OCI-LY7 (cell line): ENCODE measurements around the gene TTLL3. TPM values are rescaled to one million over a fixed set of nuclear protein-coding genes. Genes with fewer than 3 reads are reported as not detected.

Experiments used
- BruUV-seq: library from RNA; stranded (reverse); fragments of 400-500 nt; replicated peaks from 2 replicates; lab custom pipeline; 2021; lab: Mats Ljungman, UMichigan
- CTCF ChIA-PET: fragments of 300-600 bp; sonication (Branson Sonifier 250); formaldehyde crosslinking; loops from one replicate; lab custom pipeline; 2022; ENCODE audit warnings: antibody characterized with exemption; ENCODE audit not compliant: unreplicated experiment; lab: Charles Lee
- POLR2A ChIA-PET: fragments of 300-600 bp; sonication (Branson Sonifier 250); formaldehyde crosslinking; loops from one replicate; lab custom pipeline; 2022; ENCODE audit warnings: antibody characterized with exemption; lab: Charles Lee
- DNase-seq: peaks from one replicate; pipeline ENCODE4 v3.0.0-alpha.2; 2015; ENCODE audit warnings: low spot score
- H2AFZ ChIP-seq: fragments of 200-600 bp; sonication (generic), shearing (Covaris generic); 2 replicates; pipeline ENCODE4 v1.6.1; 2014; ENCODE audit warnings: mild to moderate bottlenecking, antibody characterized with exemption, low read length, moderate library complexity
- H3K27ac ChIP-seq: fragments of 200-600 bp; sonication (generic); 2 replicates; pipeline ENCODE4 v1.5.1; 2014; ENCODE audit warnings: mixed run types, low read depth, mild to moderate bottlenecking, moderate library complexity, low read length, inconsistent platforms; ENCODE audit not compliant: poor library complexity, severe bottlenecking
- H3K36me3 ChIP-seq: fragments of 200-600 bp; sonication (generic); 2 replicates; pipeline ENCODE4 v1.6.1; 2014; ENCODE audit warnings: mild to moderate bottlenecking, antibody characterized with exemption, low read length, moderate library complexity, mixed read lengths; ENCODE audit not compliant: insufficient read depth
- H3K4me1 ChIP-seq: fragments of 200-600 bp; sonication (generic); 2 replicates; pipeline ENCODE4 v1.5.1; 2014; ENCODE audit warnings: mild to moderate bottlenecking, low read length; ENCODE audit not compliant: insufficient read depth, poor library complexity, severe bottlenecking
- H3K4me2 ChIP-seq: fragments of 200-600 bp; sonication (generic); 2 replicates; pipeline ENCODE4 v1.6.1; 2014; ENCODE audit warnings: mild to moderate bottlenecking, low read length
- H3K4me3 ChIP-seq: fragments of 200-600 bp; sonication (generic); 2 replicates; pipeline ENCODE4 v1.5.1; 2014; ENCODE audit warnings: mild to moderate bottlenecking, low read depth, low read length; ENCODE audit not compliant: poor library complexity, severe bottlenecking
- H3K79me2 ChIP-seq: fragments of 200-600 bp; sonication (generic); 2 replicates; pipeline ENCODE4 v1.6.1; 2016; ENCODE audit warnings: low read depth, mild to moderate bottlenecking, low read length, moderate library complexity, mixed read lengths; ENCODE audit not compliant: insufficient read depth
- H3K9me2 ChIP-seq: fragments of 200-600 bp; sonication (generic); 2 replicates; pipeline ENCODE4 v1.6.1; 2016; ENCODE audit warnings: mild to moderate bottlenecking, low read length, mixed read lengths; ENCODE audit not compliant: insufficient read depth
- H3K9me3 ChIP-seq: fragments of 200-600 bp; sonication (generic); 2 replicates; pipeline ENCODE4 v1.6.1; 2014; ENCODE audit warnings: mild to moderate bottlenecking, mixed run types, low read length, mixed read lengths
- H4K20me1 ChIP-seq: fragments of 200-600 bp; sonication (generic); 2 replicates; pipeline ENCODE4 v1.6.1; 2014; ENCODE audit warnings: mild to moderate bottlenecking, antibody characterized with exemption, low read length, moderate library complexity, mixed read lengths; ENCODE audit not compliant: insufficient read depth
- CTCF ChIP-seq: fragments of 200-600 bp; sonication (generic); conservative IDR thresholded peaks from 2 replicates; pipeline ENCODE4 v1.5.1; 2014; ENCODE audit warnings: mild to moderate bottlenecking, antibody characterized with exemption, low read length, moderate library complexity, mixed read lengths
- EZH2phosphoT487 ChIP-seq: fragments of 200-600 bp; sonication (generic); IDR thresholded peaks from 2 replicates; pipeline ENCODE4 v1.6.1; 2018; ENCODE audit warnings: low read depth, borderline replicate concordance, mild to moderate bottlenecking, mixed run types, antibody characterized with exemption, low read length, moderate library complexity, mixed read lengths
- intact Hi-C: fragments of 100-400 bp; cut with micrococcal nuclease; formaldehyde crosslinking; loops from one replicate; pipeline ENCODE4 v1.10.0; 2022; ENCODE audit not compliant: unreplicated experiment
- total RNA-seq, 2 experiments: library from RNA; depleted of rRNA in 1 of 2; stranded (reverse); fragments of >200 nt in 1 of 2; shearing (Covaris generic) in 1 of 2; gene quantifications; 2 replicates each; pipeline ENCODE4 v1.2.3, GENCODE V29; 2014 to 2022

Gene TTLL3
- total RNA-seq, 2 experiments from 2014 or later: 65.4 to 127 TPM

GRCh38 chr3:9884555-9885165, 74.6 kb downstream of the TTLL3 start:
- H3K9me2 ChIP-seq: no peaks in the 10 kb centered on the region
- H2AFZ ChIP-seq: no peak overlapping the region
- no peak overlapping the region for H3K4me2 ChIP-seq
- ChIA-PET CTCF (no interaction called here), POLR2A (interaction anchor here (1.5 to 2.3 kb wide), 2 partner anchors 13 to 30 kb away, joined by 3 to 6 read pairs; no protein-coding TSS in a partner anchor)
- H3K4me1 ChIP-seq: peaks cover under 1% of the 10 kb centered on the region
- H4K20me1 ChIP-seq: no peaks in the 10 kb centered on the region
- no peak overlapping the region for H3K4me3 ChIP-seq
- intact Hi-C loops: no loop called here
- no peak overlapping the region for H3K27ac ChIP-seq
- no peaks in the 10 kb centered on the region for H3K36me3 ChIP-seq
- DNase-seq: no peak
- H3K9me3 ChIP-seq: no peaks in the 10 kb centered on the region
- H3K79me2 ChIP-seq: no peaks in the 10 kb centered on the region
- no TSS peak for BruUV-seq
- TF ChIP-seq EZH2phosphoT487 (no peak), CTCF (no peak)

Other genes with a start within 250 kb of the TTLL3 start
- 27.7 and 29.9 TPM in 2 replicates for gene MTMR14, start 160.8 kb upstream of the TTLL3 start, total RNA-seq (2014; rRNA removed; shearing (Covaris generic))
- gene MTMR14, start 160.8 kb upstream of the TTLL3 start, total RNA-seq (2022): 51.5 and 51.8 TPM in 2 replicates
- gene CPNE9, start 106.4 kb upstream of the TTLL3 start, total RNA-seq (2014; rRNA removed; shearing (Covaris generic)): 0.08 TPM in 1 of 2 replicates, not detected in the other
- gene CPNE9, start 106.4 kb upstream of the TTLL3 start, total RNA-seq (2022): 0.22 TPM in 1 of 2 replicates, not detected in the other
- 29.2 and 31.9 TPM in 2 replicates for gene BRPF1, start 78.5 kb upstream of the TTLL3 start, total RNA-seq (2014; rRNA removed; shearing (Covaris generic))
- 31.5 and 35.5 TPM in 2 replicates for gene BRPF1, start 78.5 kb upstream of the TTLL3 start, total RNA-seq (2022)
- 98.9 and 121 TPM in 2 replicates for gene OGG1, start 60.3 kb upstream of the TTLL3 start, total RNA-seq (2014; rRNA removed; shearing (Covaris generic))
- 119 and 120 TPM in 2 replicates for gene OGG1, start 60.3 kb upstream of the TTLL3 start, total RNA-seq (2022)
- not detected in 2 replicates for gene CAMK1, start 40.3 kb upstream of the TTLL3 start, total RNA-seq (2014; rRNA removed; shearing (Covaris generic))
- gene CAMK1, start 40.3 kb upstream of the TTLL3 start, total RNA-seq (2022): not detected in 2 replicates
- 51.6 and 62.0 TPM in 2 replicates for gene TADA3, start 17.8 kb upstream of the TTLL3 start, total RNA-seq (2014; rRNA removed; shearing (Covaris generic))
- 56.4 and 58.5 TPM in 2 replicates for gene TADA3, start 17.8 kb upstream of the TTLL3 start, total RNA-seq (2022)
- 89.8 and 99.5 TPM in 2 replicates for gene ARPC4, start 17.2 kb upstream of the TTLL3 start, total RNA-seq (2014; rRNA removed; shearing (Covaris generic))
- 93.5 and 118 TPM in 2 replicates for gene ARPC4, start 17.2 kb upstream of the TTLL3 start, total RNA-seq (2022)
- 44.2 and 47.4 TPM in 2 replicates for gene RPUSD3, start 33.7 kb downstream of the TTLL3 start, total RNA-seq (2014; rRNA removed; shearing (Covaris generic))
- gene RPUSD3, start 33.7 kb downstream of the TTLL3 start, total RNA-seq (2022): 59.2 and 65.2 TPM in 2 replicates
- gene CIDEC, start 70.0 kb downstream of the TTLL3 start, total RNA-seq (2014; rRNA removed; shearing (Covaris generic)): not detected in 2 replicates
- gene CIDEC, start 70.0 kb downstream of the TTLL3 start, total RNA-seq (2022): not detected in 2 replicates
- 20.4 and 21.0 TPM in 2 replicates for gene JAGN1, start 80.3 kb downstream of the TTLL3 start, total RNA-seq (2014; rRNA removed; shearing (Covaris generic))
- 29.5 and 32.1 TPM in 2 replicates for gene JAGN1, start 80.3 kb downstream of the TTLL3 start, total RNA-seq (2022)
- gene IL17RE, start 92.6 kb downstream of the TTLL3 start, total RNA-seq (2014; rRNA removed; shearing (Covaris generic)): 0.06 TPM in 1 of 2 replicates, not detected in the other
- 0.53 and 1.1 TPM in 2 replicates for gene IL17RE, start 92.6 kb downstream of the TTLL3 start, total RNA-seq (2022)
- 0.73 TPM in 1 of 2 replicates, not detected in the other for gene IL17RC, start 106.8 kb downstream of the TTLL3 start, total RNA-seq (2014; rRNA removed; shearing (Covaris generic))
- gene IL17RC, start 106.8 kb downstream of the TTLL3 start, total RNA-seq (2022): 0.23 TPM in 1 of 2 replicates, not detected in the other
- gene CRELD1, start 123.6 kb downstream of the TTLL3 start, total RNA-seq (2014; rRNA removed; shearing (Covaris generic)): 23.4 and 28.6 TPM in 2 replicates
- gene CRELD1, start 123.6 kb downstream of the TTLL3 start, total RNA-seq (2022): 20.9 and 21.6 TPM in 2 replicates
- gene PRRT3, start 142.1 kb downstream of the TTLL3 start, total RNA-seq (2014; rRNA removed; shearing (Covaris generic)): 1.4 and 2.1 TPM in 2 replicates
- gene PRRT3, start 142.1 kb downstream of the TTLL3 start, total RNA-seq (2022): 4.1 and 4.3 TPM in 2 replicates
- 16.1 and 30.6 TPM in 2 replicates for gene EMC3, start 176.6 kb downstream of the TTLL3 start, total RNA-seq (2014; rRNA removed; shearing (Covaris generic))
- gene EMC3, start 176.6 kb downstream of the TTLL3 start, total RNA-seq (2022): 31.7 and 33.4 TPM in 2 replicates
- gene FANCD2, start 216.2 kb downstream of the TTLL3 start, total RNA-seq (2014; rRNA removed; shearing (Covaris generic)): 112 and 116 TPM in 2 replicates
- gene FANCD2, start 216.2 kb downstream of the TTLL3 start, total RNA-seq (2022): 130 and 134 TPM in 2 replicates